MG63 (cell line): ENCODE results near the gene MET. TPM values are rescaled to one million over a fixed set of nuclear protein-coding genes. Genes with fewer than 3 reads are reported as not detected.

Experiments
- DNase-seq: peaks from one replicate; pipeline ENCODE4 v3.0.0-alpha.2; 2020
- H3K27me3 ChIP-seq: fragments of 250-450 bp; sonication (Bioruptor Pico); 2 replicates; pipeline ENCODE4 v1.5.1; 2020; ENCODE audit warnings: mild to moderate bottlenecking, moderate library complexity
- H3K36me3 ChIP-seq: fragments of 250-450 bp; sonication (Bioruptor Pico); 2 replicates; pipeline ENCODE4 v1.5.1; 2020; ENCODE audit warnings: mild to moderate bottlenecking, moderate library complexity
- H3K4me3 ChIP-seq: fragments of 250-450 bp; sonication (Bioruptor Pico); 2 replicates; pipeline ENCODE4 v1.5.1; 2020; ENCODE audit warnings: mild to moderate bottlenecking, moderate library complexity
- H3K9me3 ChIP-seq: fragments of 250-450 bp; sonication (Bioruptor Pico); 2 replicates; pipeline ENCODE4 v1.5.1; 2020; ENCODE audit warnings: mild to moderate bottlenecking, moderate library complexity
- total RNA-seq: library from RNA; depleted of rRNA; stranded (reverse); fragments of >200 nt; shearing (Covaris generic); gene quantifications from 2 replicates; pipeline ENCODE4 v1.2.3, GENCODE V29; 2014; ENCODE audit warnings: low replicate concordance

The MET gene
- total RNA-seq, 1 experiment from 2014 or later, result 46.7 TPM

GRCh38 chr7:116777651-116778281 lies 105.8 kb downstream of the MET start:
- H3K36me3 ChIP-seq, result peaks cover 43% of the 10 kb centered on the region
- peak; percentile 13 for DNase-seq

DNA sequence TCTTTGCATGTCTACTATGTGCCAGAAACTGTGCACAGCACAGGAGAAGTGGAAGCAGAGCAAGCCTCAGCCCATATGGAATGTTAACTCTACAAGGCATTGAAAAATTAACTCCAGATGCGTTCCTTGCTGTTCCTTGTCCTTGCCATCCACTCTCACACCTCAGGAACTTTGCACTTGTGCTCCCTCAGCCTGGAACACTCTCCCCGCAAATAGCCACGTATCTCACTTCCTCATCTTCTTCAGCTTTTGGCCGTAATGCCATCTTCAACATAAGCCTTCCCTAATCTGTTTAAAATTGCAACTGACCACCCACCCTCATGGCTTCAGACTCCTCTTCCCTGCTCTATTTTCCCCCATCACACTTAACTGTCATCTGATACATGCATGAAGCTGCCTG lies 107.2 kb downstream of the MET start:
- Histone ChIP-seq H3K4me3 (no peak overlapping the region), H3K36me3 (peaks cover 46% of the 10 kb centered on the region), H3K9me3 (no peaks in the 10 kb centered on the region), H3K27me3 (no peaks in the 10 kb centered on the region)
- no peak for DNase-seq

More at GRCh38 chr7:116777651-116778281, 105.8 kb downstream of the MET start:
- Histone ChIP-seq H3K27me3 (no peaks in the 10 kb centered on the region), H3K4me3 (no peak overlapping the region), H3K9me3 (no peaks in the 10 kb centered on the region)

DNA sequence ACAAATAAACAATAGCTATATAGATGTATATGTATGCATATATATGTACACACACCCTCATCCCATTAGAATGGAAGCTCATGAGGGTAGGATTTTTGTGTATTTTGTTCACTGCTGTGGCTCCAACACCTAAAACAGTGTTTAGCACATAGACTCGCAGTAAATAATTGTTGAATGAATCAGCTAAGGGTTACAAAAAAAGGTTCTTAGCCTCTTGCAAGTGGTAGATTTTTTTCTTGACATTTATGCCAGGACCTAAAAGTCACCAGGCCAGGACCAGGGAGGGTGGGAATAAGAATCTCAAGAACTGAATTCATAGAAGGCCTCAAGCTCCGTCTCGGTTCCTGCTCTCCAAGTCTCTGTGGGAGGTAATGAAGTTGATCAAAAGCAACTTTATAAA lies 107.9 kb downstream of the MET start:
- Histone ChIP-seq H3K9me3 (no peaks in the 10 kb centered on the region), H3K36me3 (peaks cover 46% of the 10 kb centered on the region), H3K4me3 (no peak overlapping the region), H3K27me3 (no peaks in the 10 kb centered on the region)
- DNase-seq, result no peak

DNA sequence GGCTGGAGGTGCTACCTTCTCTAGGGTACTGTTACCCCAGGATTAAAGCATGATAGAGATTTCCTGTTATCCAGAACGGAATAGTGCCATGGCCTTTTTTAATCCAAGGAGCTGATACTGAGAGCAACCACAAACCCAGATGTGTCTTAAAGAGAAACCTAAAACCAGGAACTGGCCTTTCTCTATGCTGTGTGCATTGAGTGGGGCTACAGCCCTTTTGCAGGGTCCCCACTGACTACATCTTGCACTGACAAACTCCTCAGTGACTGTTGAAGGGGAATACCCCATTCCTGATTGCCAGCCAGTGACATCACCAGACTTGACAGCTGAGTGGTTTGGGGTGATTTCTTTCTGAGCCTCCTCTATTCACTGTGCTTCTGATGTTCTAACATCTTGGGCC lies 108.5 kb downstream of the MET start:
- Histone ChIP-seq H3K27me3 (no peaks in the 10 kb centered on the region), H3K4me3 (no peak overlapping the region), H3K9me3 (no peaks in the 10 kb centered on the region), H3K36me3 (peaks cover 46% of the 10 kb centered on the region)
- no peak for DNase-seq

DNA sequence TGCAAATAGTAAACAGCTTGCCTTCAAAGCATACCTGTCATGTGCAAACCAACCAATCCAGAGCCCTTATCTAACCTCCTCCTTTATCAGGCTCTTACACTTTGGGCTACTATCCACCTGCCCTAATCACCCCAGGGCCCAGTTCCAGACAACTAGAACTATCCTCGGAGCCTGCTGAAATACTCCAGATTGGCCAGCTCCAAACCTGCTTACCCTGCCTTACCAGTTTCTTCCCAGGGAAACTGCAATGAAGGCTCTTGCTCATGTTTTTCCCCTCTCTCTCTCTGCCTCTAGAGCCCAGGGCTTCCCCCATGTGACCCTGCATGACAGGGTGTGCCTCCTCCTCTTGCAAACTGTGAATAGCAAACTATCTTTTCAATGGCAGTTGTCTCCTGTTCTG lies 109.0 kb downstream of the MET start:
- Histone ChIP-seq H3K9me3 (no peaks in the 10 kb centered on the region), H3K27me3 (no peaks in the 10 kb centered on the region), H3K36me3 (peaks cover 51% of the 10 kb centered on the region), H3K4me3 (no peak overlapping the region)
- DNase-seq, result no peak

- Histone ChIP-seq H3K4me3 (no peak overlapping the region), H3K36me3 (peaks cover 51% of the 10 kb centered on the region)
These were observed 109.6 kb downstream of the MET start for GRCh38 chr7:116781584-116781983.

GRCh38 chr7:116782177-116782711 lies 110.2 kb downstream of the MET start:
- Histone ChIP-seq H3K9me3 (no peaks in the 10 kb centered on the region), H3K36me3 (peaks cover 51% of the 10 kb centered on the region), H3K4me3 (no peak overlapping the region), H3K27me3 (no peaks in the 10 kb centered on the region)
- peak; percentile 9 for DNase-seq

More at GRCh38 chr7:116781584-116781983, 109.6 kb downstream of the MET start:
- Histone ChIP-seq H3K27me3 (no peaks in the 10 kb centered on the region), H3K9me3 (no peaks in the 10 kb centered on the region)
- DNase-seq, result no peak

- no peak for DNase-seq
- Histone ChIP-seq H3K27me3 (no peaks in the 10 kb centered on the region), H3K4me3 (no peak overlapping the region), H3K36me3 (peaks cover 45% of the 10 kb centered on the region), H3K9me3 (no peaks in the 10 kb centered on the region)
These were observed 111.8 kb downstream of the MET start for GRCh38 chr7:116783666-116784318.

- H3K4me3 ChIP-seq, result no peak overlapping the region
- H3K36me3 ChIP-seq, result peaks cover 38% of the 10 kb centered on the region
- no peaks in the 10 kb centered on the region for H3K27me3 ChIP-seq
- H3K9me3 ChIP-seq, result no peaks in the 10 kb centered on the region
- DNase-seq, result no peak
These were observed 112.7 kb downstream of the MET start for GRCh38 chr7:116784647-116785046.

DNA sequence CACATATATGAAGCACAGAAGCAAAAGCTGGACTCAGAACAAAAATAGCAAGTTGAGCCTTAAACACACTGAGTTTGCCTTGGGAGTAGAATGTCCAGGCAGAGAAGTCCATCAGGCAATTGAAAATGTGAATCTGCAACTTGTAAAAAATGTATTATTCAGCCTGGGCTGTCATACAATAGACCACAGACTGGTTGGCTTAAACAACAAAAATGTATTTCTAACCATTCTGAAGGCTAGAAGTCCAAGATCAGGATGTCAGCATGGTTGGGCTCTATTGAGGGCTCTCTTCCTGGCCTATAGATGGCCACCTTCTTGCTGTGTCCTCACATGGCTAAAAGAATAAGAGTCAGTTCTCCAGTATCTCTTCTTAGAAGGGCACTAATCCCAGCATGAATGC lies 113.8 kb downstream of the MET start:
- DNase-seq, result no peak
- H3K27me3 ChIP-seq, result no peaks in the 10 kb centered on the region
- H3K4me3 ChIP-seq, result no peak overlapping the region
- H3K9me3 ChIP-seq, result no peaks in the 10 kb centered on the region
- H3K36me3 ChIP-seq, result peaks cover 30% of the 10 kb centered on the region

DNA sequence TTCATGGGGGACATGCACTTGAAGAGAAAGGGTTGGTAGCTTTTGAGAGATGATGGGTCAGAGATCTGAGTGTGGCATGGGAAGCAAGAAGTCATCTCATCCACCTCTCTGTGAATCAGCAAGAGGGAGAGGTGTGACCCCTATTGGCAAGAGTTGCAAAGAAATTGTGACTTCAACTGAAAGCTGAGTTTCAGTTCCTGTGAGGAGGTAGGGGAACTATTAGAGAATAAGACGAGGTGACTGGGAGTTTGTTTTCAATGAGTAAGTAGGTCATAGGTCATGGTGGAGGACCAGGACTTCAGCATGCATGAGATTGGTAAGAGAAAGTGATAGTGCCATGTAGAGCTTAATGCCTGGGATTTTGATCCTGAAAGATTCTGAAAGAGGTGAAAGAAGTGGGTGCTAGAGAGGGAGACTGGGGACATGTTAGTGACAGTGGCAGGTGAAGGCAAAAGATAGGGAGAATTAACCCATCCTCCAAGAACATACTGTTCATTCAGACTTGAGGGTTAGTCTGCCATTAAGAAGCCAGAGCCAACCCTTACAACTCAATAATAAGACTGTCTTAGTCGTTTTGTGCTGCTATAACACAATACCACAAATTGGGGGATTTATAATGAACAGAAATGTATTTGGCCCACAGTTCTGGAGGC lies 114.9 kb downstream of the MET start:
- Histone ChIP-seq H3K36me3 (peaks cover 30% of the 10 kb centered on the region), H3K9me3 (no peaks in the 10 kb centered on the region), H3K4me3 (no peak overlapping the region), H3K27me3 (no peaks in the 10 kb centered on the region)
- no peak for DNase-seq

- no peaks in the 10 kb centered on the region for H3K27me3 ChIP-seq
- DNase-seq, result no peak
- peaks cover 28% of the 10 kb centered on the region for H3K36me3 ChIP-seq
- H3K9me3 ChIP-seq, result no peaks in the 10 kb centered on the region
- no peak overlapping the region for H3K4me3 ChIP-seq
These were observed 115.9 kb downstream of the MET start for GRCh38 chr7:116787881-116788280.

- Histone ChIP-seq H3K27me3 (no peaks in the 10 kb centered on the region), H3K9me3 (no peaks in the 10 kb centered on the region), H3K36me3 (peaks cover 20% of the 10 kb centered on the region), H3K4me3 (no peak overlapping the region)
- DNase-seq, result no peak
These were observed 116.7 kb downstream of the MET start for GRCh38 chr7:116788572-116789197.

- H3K36me3 ChIP-seq, result peaks cover 7% of the 10 kb centered on the region
- H3K9me3 ChIP-seq, result no peaks in the 10 kb centered on the region
These were observed 118.0 kb downstream of the MET start for GRCh38 chr7:116790025-116790424.

GRCh38 chr7:116792813-116793212 lies 120.8 kb downstream of the MET start:
- peaks cover 16% of the 10 kb centered on the region for H3K36me3 ChIP-seq
- H3K4me3 ChIP-seq, result no peak overlapping the region
- H3K9me3 ChIP-seq, result no peaks in the 10 kb centered on the region
- no peaks in the 10 kb centered on the region for H3K27me3 ChIP-seq
- no peak for DNase-seq

More at GRCh38 chr7:116790025-116790424, 118.0 kb downstream of the MET start:
- no peak for DNase-seq
- Histone ChIP-seq H3K27me3 (no peaks in the 10 kb centered on the region), H3K4me3 (no peak overlapping the region)

- Histone ChIP-seq H3K36me3 (peaks cover 23% of the 10 kb centered on the region), H3K4me3 (no peak overlapping the region), H3K27me3 (no peaks in the 10 kb centered on the region), H3K9me3 (no peaks in the 10 kb centered on the region)
- DNase-seq, result no peak
These were observed 121.9 kb downstream of the MET start for GRCh38 chr7:116793795-116794340.

DNA sequence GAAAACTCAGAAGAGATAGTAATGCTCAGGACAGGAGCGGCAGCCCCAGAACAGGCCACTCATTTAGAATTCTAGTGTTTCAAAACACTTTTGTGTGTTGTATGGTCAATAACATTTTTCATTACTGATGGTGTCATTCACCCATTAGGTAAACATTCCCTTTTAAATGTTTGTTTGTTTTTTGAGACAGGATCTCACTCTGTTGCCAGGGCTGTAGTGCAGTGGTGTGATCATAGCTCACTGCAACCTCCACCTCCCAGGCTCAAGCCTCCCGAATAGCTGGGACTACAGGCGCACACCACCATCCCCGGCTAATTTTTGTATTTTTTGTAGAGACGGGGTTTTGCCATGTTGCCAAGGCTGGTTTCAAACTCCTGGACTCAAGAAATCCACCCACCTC lies 124.5 kb downstream of the MET start:
- H3K36me3 ChIP-seq, result peaks cover 23% of the 10 kb centered on the region
- no peaks in the 10 kb centered on the region for H3K27me3 ChIP-seq
- no peak overlapping the region for H3K4me3 ChIP-seq
- no peaks in the 10 kb centered on the region for H3K9me3 ChIP-seq
- DNase-seq, result no peak
